GM19351 (cell line): Measurements from ENCODE around the gene ANKH.

Source experiments
- ATAC-seq: cut with Tn5 transposase; IDR thresholded peaks from one replicate; pipeline ENCODE4 v1.9.1; 2021; ENCODE audit warnings: mild to moderate bottlenecking, moderate library complexity; ENCODE audit not compliant: unreplicated experiment

Gene ANKH

GRCh38 chr5:14830210-14831005 is 41.2 kb downstream of the ANKH start:
- no peak for ATAC-seq

GRCh38 chr5:14829396-14829795 is 42.2 kb downstream of the ANKH start:
- no peak for ATAC-seq

GRCh38 chr5:14826714-14827113 is 44.9 kb downstream of the ANKH start:
- ATAC-seq, result no peak

- ATAC-seq, result no peak
Measured at GRCh38 chr5:14825977-14826376, 45.6 kb downstream of the ANKH start.

GRCh38 chr5:14824499-14824898 is 47.1 kb downstream of the ANKH start:
- ATAC-seq, result no peak

- ATAC-seq, result no peak
Measured at GRCh38 chr5:14821100-14821845, 50.3 kb downstream of the ANKH start.

- ATAC-seq, result peak; percentile 40
Measured at GRCh38 chr5:14818931-14819790, 52.4 kb downstream of the ANKH start.

GRCh38 chr5:14817762-14818136 is 53.8 kb downstream of the ANKH start:
- ATAC-seq, result peak; percentile 37

- peak; percentile 35 for ATAC-seq
Measured at GRCh38 chr5:14816999-14817761, 54.4 kb downstream of the ANKH start.

GRCh38 chr5:14816374-14816998 is 55.1 kb downstream of the ANKH start:
- ATAC-seq, result no peak

- no peak for ATAC-seq
Measured at GRCh38 chr5:14813747-14814146, 57.8 kb downstream of the ANKH start.

GRCh38 chr5:14812166-14812565 is 59.4 kb downstream of the ANKH start:
- ATAC-seq, result no peak

- no peak for ATAC-seq
Measured at GRCh38 chr5:14810928-14811572, 60.5 kb downstream of the ANKH start.

- ATAC-seq, result no peak
Measured at GRCh38 chr5:14810282-14810681, 61.3 kb downstream of the ANKH start.

- peak; percentile 98 for ATAC-seq
Measured at GRCh38 chr5:14809369-14810155, 62.0 kb downstream of the ANKH start.

- no peak for ATAC-seq
Measured at GRCh38 chr5:14807471-14807870, 64.1 kb downstream of the ANKH start.

GRCh38 chr5:14806456-14806855 is 65.1 kb downstream of the ANKH start:
- no peak for ATAC-seq

GRCh38 chr5:14802541-14802940 is 69.0 kb downstream of the ANKH start:
- ATAC-seq, result no peak

- no peak for ATAC-seq
Measured at GRCh38 chr5:14801792-14802191, 69.8 kb downstream of the ANKH start.
